OCI-LY1 (cell line): ENCODE data around the gene TTC28.
"Not testable (repeated sequence)": the region's sequence is repeated elsewhere in the genome, so short reads cannot be mapped to it uniquely, and the experiment has no call there.

Experiments used
- H2AFZ ChIP-seq: fragments of 200-600 bp; sonication (generic), shearing (Covaris generic); 2 replicates; pipeline ENCODE4 v1.6.0; 2014; ENCODE audit warnings: antibody characterized with exemption, mild to moderate bottlenecking, low read length
- H3F3A ChIP-seq: fragments of 200-600 bp; sonication (generic), shearing (Covaris generic); 2 replicates; pipeline ENCODE4 v1.6.0; 2014; ENCODE audit warnings: mild to moderate bottlenecking, antibody characterized with exemption, low read length, moderate library complexity; ENCODE audit not compliant: insufficient read depth
- H3K27ac ChIP-seq: fragments of 200-600 bp; sonication (generic); 2 replicates; pipeline ENCODE4 v1.5.1; 2014; ENCODE audit warnings: low read length, mixed run types, mild to moderate bottlenecking, low read depth; ENCODE audit not compliant: poor library complexity, severe bottlenecking
- H3K27me3 ChIP-seq: fragments of 200-600 bp; sonication (generic); 2 replicates; pipeline ENCODE4 v1.6.0; 2014; ENCODE audit warnings: antibody characterized with exemption, mild to moderate bottlenecking, low read length, moderate library complexity; ENCODE audit not compliant: insufficient read depth
- H3K36me3 ChIP-seq: fragments of 200-600 bp; sonication (generic); 2 replicates; pipeline ENCODE4 v1.6.1; 2014; ENCODE audit warnings: mild to moderate bottlenecking, antibody characterized with exemption, low read length, moderate library complexity, mixed read lengths; ENCODE audit not compliant: insufficient read depth
- H3K4me1 ChIP-seq: fragments of 200-600 bp; sonication (generic); 2 replicates; pipeline ENCODE4 v1.5.1; 2014; ENCODE audit warnings: mild to moderate bottlenecking, low read length, moderate library complexity; ENCODE audit not compliant: insufficient read depth, severe bottlenecking
- H3K4me2 ChIP-seq: fragments of 200-600 bp; sonication (generic), shearing (Covaris generic); 2 replicates; pipeline ENCODE4 v1.6.1; 2014; ENCODE audit warnings: low read length
- H3K4me3 ChIP-seq: fragments of 200-600 bp; sonication (generic); 2 replicates; pipeline ENCODE4 v1.5.1; 2014; ENCODE audit warnings: low read length, low read depth, mild to moderate bottlenecking, mixed read lengths; ENCODE audit not compliant: poor library complexity, severe bottlenecking
- H3K79me2 ChIP-seq: fragments of 200-600 bp; shearing (Covaris generic); 2 replicates; pipeline ENCODE4 v1.6.1; 2016; ENCODE audit warnings: mixed run types, low read length, mixed read lengths; ENCODE audit not compliant: insufficient read depth
- H3K9ac ChIP-seq: fragments of 200-600 bp; sonication (generic), shearing (Covaris generic); 2 replicates; pipeline ENCODE4 v1.6.1; 2014; ENCODE audit warnings: mild to moderate bottlenecking, low read length, mixed read lengths
- H3K9me2 ChIP-seq: fragments of 200-600 bp; sonication (generic), shearing (Covaris generic); 2 replicates; pipeline ENCODE4 v1.6.1; 2014; ENCODE audit warnings: low read depth, mild to moderate bottlenecking, low read length, mixed read lengths
- H3K9me3 ChIP-seq: fragments of 200-600 bp; shearing (Covaris generic); 2 replicates; pipeline ENCODE4 v1.6.1; 2014; ENCODE audit warnings: low read length, mixed read lengths
- H4K20me1 ChIP-seq: fragments of 200-600 bp; sonication (generic), shearing (Covaris generic); 2 replicates; pipeline ENCODE4 v1.6.0; 2016; ENCODE audit warnings: mild to moderate bottlenecking, low read length; ENCODE audit not compliant: insufficient read depth
- CTCF ChIP-seq: fragments of 200-600 bp; sonication (generic), shearing (Covaris generic); IDR thresholded peaks from 2 replicates; pipeline ENCODE4 v1.5.1; 2017; ENCODE audit warnings: mild to moderate bottlenecking, antibody characterized with exemption, low read length, moderate library complexity, mixed read lengths
- EZH2 ChIP-seq: fragments of 200-600 bp; sonication (generic), shearing (Covaris generic); IDR thresholded peaks from 2 replicates; pipeline ENCODE4 v1.8.0; 2017; ENCODE audit warnings: borderline replicate concordance, mixed run types, mild to moderate bottlenecking, antibody characterized with exemption, low read length, moderate library complexity, mixed read lengths

TTC28 gene

GRCh38 chr22:28064920-28065319, 614.7 kb downstream of the TTC28 start:
- Histone ChIP-seq H3F3A (no peaks in the 10 kb centered on the region), H2AFZ (no peak overlapping the region), H3K4me3 (no peak overlapping the region), H3K9me2 (no peaks in the 10 kb centered on the region), H4K20me1 (no peaks in the 10 kb centered on the region), H3K36me3 (no peaks in the 10 kb centered on the region), H3K4me2 (no peak overlapping the region), H3K9me3 (no peaks in the 10 kb centered on the region), H3K9ac (no peak overlapping the region), H3K27ac (no peak overlapping the region), H3K27me3 (no peaks in the 10 kb centered on the region; the same call in 1 of the 2 replicates), H3K79me2 (no peaks in the 10 kb centered on the region), H3K4me1 (no peaks in the 10 kb centered on the region)
- no peak for TF ChIP-seq EZH2
- TF ChIP-seq CTCF, result no peak

GRCh38 chr22:28063656-28064055, 616.0 kb downstream of the TTC28 start:
- Histone ChIP-seq H3K9me2 (no peaks in the 10 kb centered on the region), H3K9me3 (no peaks in the 10 kb centered on the region), H3K27me3 (no peaks in the 10 kb centered on the region; the same call in 1 of the 2 replicates), H3K36me3 (no peaks in the 10 kb centered on the region), H3K27ac (no peak overlapping the region), H3F3A (no peaks in the 10 kb centered on the region), H4K20me1 (no peaks in the 10 kb centered on the region), H3K9ac (no peak overlapping the region), H3K4me1 (no peaks in the 10 kb centered on the region), H3K4me3 (no peak overlapping the region), H3K79me2 (no peaks in the 10 kb centered on the region), H3K4me2 (no peak overlapping the region), H2AFZ (no peak overlapping the region)
- TF ChIP-seq EZH2 (no peak), CTCF (no peak)

- not testable (repeated sequence) for H3K9me3 ChIP-seq, H2AFZ ChIP-seq, H3K36me3 ChIP-seq, H3K4me2 ChIP-seq, H4K20me1 ChIP-seq, H3K9ac ChIP-seq, H3K4me3 ChIP-seq, H3K27me3 ChIP-seq, H3K79me2 ChIP-seq, H3K9me2 ChIP-seq, H3F3A ChIP-seq, H3K27ac ChIP-seq, H3K4me1 ChIP-seq
Measured at GRCh38 chr22:28060594-28060993, 619.0 kb downstream of the TTC28 start.

- Histone ChIP-seq H3K4me1 (no peaks in the 10 kb centered on the region), H3K27ac (no peak overlapping the region), H3K27me3 (no peaks in the 10 kb centered on the region), H3K9ac (no peak overlapping the region), H3K4me2 (no peak overlapping the region), H3K9me3 (no peaks in the 10 kb centered on the region), H3F3A (no peaks in the 10 kb centered on the region), H3K9me2 (no peaks in the 10 kb centered on the region), H3K79me2 (no peaks in the 10 kb centered on the region), H4K20me1 (no peaks in the 10 kb centered on the region), H2AFZ (no peak overlapping the region), H3K4me3 (no peak overlapping the region), H3K36me3 (no peaks in the 10 kb centered on the region)
- TF ChIP-seq EZH2, result no peak
- no peak for TF ChIP-seq CTCF
Measured at GRCh38 chr22:28058036-28058435, 621.6 kb downstream of the TTC28 start.
